Stimulated activated CD8-positive, alpha-beta memory T cell treated with anti-CD3 and anti-CD28 coated beads, Interleukin-15, amount 100 ng/mL, for 1 hour (primary cell): ENCODE measurements around the gene SNX8.

Source experiments
- DNase-seq: peaks from one replicate; pipeline ENCODE4 v3.0.0-alpha.2; 2020; ENCODE audit warnings: low read depth

SNX8 gene

GRCh38 chr7:2202901-2203765, 111.1 kb downstream of the SNX8 start:
- no peak for DNase-seq

GRCh38 chr7:2202361-2202761, 111.9 kb downstream of the SNX8 start:
- DNase-seq, result no peak
